GM19193 (cell line): ENCODE data around the gene RIC8B.
A peak's percentile ranks its signal among the peaks of the same experiment; 100 is the strongest.

Experiments
- POLR2A ChIP-seq: IDR thresholded peaks from 4 replicates; pipeline ENCODE4 v1.6.1; 2011; ENCODE audit not compliant: insufficient read depth, insufficient read length; ENCODE audit errors: extremely low read depth

Gene RIC8B

DNA sequence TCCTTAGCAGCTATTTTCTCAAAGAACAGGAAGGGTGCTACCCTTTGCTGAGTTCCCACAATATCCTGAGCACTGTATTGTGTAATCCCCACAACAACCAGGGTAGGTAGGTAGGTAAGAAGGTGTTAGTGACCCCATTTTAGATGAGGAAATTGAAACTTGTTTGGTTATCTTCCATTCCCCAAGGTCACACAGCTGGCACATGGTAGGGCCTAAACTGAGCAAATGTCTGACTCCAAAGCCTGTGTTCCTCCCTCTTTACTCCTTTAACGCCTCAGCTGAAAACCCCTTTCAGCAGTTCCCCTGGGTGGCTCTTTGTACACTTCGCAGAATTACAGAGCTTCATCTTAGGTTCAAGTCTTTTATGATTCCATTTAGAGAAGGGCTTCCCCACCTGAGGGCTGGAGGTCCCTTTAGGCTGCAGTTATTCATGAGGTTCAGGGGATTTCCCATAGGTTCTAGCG, 26.5 kb upstream of the RIC8B start:
- no peak for TF ChIP-seq POLR2A

DNA sequence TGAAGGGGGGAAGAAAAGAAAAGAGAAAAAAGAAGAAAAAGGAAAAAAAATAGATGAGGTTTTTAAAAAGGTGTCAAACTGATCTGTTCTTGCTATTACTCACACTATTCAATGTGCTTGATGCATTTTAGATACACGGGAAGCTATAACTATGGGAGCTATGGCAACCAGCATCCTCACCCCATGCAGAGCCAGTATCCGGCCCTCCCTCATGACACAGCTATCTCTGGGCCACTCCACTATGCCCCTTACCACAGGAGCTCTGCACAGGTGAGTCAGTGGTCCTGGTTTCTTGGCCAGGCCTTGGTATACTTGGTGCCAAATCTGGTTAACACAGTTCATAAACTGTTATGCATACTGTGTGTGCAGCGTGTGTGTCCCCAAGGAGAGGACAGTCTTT, 24.0 kb upstream of the RIC8B start:
- no peak for TF ChIP-seq POLR2A

DNA sequence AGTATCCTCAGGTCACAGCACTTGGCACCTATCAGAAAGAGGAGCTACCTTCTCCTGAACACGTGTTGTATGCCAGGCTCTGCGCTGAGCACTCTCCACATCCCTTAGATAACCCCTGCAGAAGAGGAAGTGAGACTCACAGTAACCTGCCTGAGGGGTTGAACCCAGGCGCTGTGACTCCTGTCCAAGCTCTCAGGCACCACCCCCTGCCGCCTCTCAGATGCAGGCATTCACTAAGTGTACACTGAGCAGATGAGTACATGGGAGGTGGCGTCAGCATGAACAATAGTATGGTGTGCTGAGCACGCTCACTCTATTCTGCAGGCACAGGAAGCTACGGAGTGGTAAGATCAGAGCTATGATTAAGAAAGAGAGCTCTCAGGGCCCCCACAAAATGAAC, 21.0 kb upstream of the RIC8B start:
- no peak for TF ChIP-seq POLR2A

DNA sequence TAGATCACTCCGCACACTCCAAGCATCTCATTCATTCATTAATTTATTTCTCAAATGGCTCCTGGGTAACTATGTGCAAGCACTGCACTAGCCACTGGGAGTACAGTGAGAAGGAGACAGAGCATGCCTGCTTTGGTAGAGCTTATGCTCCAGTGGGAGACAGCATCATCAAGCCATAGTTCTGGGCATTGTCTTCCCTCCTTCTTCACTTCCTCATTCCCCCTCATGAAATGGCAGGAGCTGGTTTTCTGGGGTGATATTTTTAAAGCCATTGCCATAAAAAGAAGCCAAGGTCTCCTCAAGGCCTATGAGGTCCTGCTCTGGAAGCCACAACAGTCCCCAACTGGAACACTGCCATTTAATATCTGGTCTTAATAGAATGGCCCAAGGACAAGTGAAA, 20.2 kb upstream of the RIC8B start:
- no peak for TF ChIP-seq POLR2A

DNA sequence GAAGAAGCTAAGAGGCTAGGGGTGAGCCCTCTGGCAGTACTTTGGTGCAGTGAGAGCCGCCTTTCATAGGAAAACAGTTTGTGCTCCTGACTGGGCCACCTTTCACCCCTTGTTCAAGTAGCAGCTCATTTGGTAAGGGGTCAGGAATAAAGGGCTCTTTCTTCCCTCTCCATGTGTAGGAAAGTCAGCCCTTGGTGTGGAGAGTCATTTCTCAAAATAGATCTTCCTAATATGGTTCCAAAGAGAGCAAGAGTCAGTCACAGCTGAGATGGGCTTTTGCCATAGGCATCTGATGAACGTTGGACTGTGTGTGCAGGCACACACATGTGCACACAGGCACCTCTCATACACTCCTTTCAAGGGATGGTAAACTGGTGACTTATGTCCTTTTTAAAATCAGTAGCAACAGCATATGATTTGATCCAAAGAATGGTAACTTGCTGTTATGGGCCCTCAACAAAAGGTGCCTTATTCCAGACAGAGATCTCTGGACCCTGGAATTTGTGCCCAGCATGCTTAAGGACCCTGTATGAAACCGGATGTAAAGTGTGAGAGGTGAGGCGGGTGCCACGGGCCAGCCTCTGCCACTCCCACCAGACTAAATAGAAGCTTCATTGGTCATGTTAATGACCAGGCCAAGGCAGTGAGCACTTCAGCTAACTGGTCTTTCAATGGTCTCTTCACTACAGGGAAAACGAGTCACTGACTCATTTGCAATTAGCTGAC, 16.7 kb upstream of the RIC8B start:
- no peak for TF ChIP-seq POLR2A

DNA sequence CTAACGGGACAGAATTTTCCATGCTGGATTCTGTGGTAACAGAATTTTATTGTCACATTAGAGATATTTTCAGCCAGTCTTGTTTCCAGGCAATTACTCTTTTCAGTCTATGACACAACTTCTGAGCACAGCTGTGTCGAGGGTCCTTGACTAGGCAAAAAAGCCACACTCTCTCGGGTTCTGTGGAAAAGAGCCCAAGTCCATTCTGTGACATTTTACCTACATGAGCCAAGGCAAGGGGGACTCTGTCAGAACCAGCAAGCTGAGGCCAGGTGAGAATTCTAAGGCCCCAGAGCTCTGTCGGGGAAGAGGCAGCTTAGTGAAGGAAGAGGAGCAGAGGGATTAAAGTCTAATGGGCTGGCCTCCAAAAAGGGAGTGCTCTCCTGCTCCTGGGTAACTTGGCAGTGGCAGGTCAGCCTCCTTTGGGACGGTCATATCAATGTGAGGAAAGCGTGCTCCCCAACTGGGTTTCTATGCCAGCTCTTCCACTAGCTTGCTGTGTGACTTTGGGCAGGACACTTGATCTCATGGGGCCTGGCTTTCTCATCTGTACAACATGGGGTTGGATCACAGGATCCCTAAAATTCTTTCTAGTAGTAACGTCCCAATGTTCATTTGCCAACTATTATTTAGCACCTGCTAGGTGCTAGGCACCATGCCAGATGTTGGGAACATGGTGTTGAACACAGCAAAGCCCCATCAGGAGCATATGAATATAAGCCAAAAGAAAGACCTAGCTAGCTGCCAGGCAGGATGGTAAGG, 16.0 kb upstream of the RIC8B start:
- TF ChIP-seq POLR2A = no peak

DNA sequence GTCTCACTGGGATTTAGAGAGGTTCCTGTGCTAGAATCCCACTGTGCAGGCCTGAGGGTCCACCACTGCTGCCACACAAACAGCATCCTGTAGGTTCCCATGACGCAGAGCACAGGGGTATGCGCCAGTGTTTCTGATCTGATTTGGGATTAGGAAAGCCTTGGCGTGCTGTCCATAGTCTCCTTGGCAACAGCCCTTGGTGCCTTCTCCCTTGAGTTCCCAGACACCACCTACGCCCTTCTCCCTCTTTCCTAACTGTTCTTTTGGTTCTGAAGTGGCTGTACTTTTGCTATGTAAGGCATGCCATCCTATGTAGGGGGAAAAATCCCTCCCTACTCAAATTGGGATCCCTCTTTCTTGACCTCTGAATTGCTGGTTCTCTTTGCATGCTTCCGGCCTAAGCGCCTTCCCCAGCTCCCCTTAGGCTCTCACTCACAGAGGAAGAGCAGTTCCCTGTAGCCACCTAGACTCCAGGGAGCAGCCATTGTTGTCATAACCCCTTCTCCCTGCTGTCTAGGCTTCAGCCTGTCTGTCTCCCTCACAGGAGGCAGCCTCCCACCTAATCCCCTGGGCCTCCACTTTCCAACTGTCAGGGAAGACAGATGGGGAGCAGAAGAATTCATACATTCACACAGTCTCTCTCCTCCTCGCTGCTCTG, 14.8 kb upstream of the RIC8B start:
- no peak for TF ChIP-seq POLR2A

DNA sequence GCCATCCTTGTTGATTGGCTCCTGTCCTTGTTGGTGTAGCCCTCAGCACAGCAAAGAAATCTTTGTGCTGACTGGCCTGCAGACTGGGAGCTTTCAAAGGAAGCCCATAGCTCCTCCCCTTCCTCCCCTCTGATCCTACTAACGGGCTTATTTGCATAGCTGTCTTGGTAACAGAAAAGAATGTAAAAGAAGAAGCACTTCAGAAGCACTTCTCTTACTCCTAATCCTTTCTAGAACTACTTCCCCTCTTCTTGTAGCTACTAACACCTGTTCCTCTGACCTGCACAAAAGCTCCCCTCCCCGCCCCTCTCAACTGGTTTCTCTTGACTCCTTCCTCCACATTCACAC, 14.3 kb upstream of the RIC8B start:
- TF ChIP-seq POLR2A = peak; percentile 75

DNA sequence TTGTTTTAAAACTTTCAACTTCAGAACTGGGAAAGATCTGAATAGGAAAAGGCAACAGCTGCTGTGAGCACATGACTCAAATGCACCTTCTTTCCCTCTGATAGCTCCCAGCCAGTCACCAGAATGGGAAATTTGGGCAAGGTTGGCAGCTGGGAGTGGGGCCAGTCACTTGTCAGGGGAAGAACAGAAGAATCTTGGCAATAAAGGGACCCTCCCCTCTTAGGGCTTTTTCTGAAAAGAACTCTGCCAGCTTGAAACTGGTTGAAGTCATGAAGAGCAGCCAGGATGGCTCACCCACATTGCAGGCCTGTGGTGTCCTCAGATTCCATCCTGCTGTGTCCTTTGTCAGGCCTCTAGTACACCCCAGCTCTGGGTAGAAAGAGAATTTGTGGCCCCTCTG, 10.3 kb upstream of the RIC8B start:
- no peak for TF ChIP-seq POLR2A

DNA sequence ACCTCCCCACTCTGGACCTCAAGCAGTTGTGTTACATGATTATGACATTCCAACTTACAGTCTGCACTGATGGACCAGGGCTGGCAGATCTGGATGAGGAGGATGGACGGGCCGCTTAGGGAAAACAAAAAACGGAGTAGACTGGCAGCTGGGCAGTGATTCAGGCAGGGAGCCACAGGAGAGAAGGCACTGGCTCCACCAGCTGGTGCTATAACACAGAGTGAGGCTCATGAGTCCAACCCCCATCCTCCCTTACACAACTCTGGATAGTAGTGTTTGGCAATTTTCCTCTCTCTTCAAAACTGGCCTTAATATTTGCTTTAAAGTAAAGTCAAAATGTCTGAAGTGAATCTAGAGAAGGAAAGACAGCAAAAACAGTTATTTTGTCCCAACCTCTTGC, 9.7 kb upstream of the RIC8B start:
- TF ChIP-seq POLR2A = no peak

DNA sequence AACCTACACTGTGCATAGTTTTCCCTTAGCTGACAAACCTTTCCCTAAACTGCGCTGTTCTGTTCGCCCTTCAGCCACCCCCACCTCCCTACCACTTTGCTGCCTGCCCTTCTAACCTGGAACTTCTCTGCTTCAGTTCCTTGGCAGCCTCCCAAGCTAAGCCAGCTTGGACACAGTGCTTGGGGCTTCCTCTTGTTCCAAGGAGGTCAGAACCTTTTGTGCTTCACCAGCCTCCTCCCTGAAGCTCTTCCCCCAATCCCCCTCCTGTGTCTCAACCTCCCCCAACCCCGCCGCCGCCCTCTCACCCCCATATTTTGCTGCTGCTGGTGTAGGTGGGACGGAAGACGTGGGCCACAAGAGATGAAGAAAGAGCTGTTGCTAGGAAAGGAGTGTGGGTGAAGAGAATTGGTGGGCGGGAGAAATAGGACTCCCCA, 8.1 kb upstream of the RIC8B start:
- TF ChIP-seq POLR2A = no peak

DNA sequence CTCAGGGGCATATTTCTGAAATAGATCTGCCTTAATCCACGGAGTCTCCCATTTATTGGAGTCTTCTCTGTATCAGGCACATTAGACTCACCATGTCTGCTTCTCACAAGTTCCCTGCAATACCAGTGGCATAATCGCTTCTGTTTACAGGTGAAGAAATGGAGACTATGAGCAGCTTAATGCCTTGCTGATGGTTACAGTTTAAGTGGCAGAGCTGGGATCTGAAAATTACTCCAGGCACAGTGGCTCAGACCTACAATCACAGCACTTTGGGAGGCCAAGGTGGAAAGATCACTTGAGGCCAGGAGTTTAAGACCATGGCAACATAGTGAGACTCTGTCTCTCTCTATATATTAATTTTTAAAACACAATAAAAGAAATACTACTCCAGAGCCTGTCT, 7.3 kb upstream of the RIC8B start:
- TF ChIP-seq POLR2A = no peak

DNA sequence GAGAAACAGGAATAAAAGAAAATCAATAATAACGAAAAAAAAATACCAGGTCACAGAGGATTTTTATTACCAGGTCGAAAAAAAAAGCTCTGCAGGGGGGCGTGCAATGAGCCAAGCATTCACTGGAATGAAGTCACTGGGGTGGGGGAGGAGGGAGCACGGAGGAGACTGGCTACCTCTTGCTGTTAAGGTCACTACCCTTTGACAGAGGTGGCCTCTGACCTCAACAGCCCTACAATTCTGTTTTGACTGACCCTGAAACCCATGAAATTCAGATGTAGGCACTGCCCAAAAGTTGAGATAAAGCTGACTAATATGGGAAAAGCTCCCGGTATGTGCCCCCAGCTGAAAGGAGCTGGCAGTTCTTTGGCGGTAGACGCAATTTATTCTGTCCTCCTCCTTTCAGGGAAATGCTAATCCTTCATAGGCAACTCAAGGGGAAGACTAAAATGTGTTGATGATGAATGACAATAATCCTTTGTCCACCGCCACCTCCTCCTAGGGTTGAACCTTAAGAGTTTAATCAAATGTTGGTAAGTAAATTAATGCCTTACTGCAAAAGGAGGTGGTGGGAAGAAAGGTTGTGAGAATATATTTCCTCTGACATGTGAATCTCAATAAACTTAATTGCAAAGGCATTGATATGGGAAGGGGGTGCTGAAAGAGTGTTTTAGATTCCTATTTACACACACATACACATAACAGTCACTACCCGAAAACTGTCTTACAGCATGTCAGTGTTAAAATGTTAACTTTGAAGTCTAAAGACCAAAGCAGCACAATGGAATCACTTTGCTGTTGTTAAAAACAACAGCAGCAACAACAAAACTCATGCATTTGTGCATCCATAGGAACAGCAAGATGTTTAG, 6.3 kb upstream of the RIC8B start:
- TF ChIP-seq POLR2A = no peak

DNA sequence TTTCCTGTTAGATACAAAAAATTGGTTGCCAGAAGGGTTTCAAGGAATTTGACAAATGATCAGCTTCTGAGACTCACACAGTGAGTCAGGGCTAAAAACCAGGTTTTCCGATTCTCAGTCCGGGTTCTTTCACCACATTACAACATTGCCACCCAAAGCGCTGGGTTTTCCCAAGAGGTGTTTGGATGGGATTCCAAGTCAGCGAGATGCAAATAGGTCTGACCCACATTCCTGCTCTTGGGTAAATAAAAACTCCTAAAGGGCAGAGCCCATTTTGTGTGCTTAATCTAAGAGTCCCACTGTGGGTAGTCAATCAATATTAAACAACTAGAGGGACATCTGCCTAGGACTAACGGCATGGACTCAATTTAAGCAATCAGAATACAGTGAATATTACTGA, 5.4 kb upstream of the RIC8B start:
- TF ChIP-seq POLR2A = no peak

DNA sequence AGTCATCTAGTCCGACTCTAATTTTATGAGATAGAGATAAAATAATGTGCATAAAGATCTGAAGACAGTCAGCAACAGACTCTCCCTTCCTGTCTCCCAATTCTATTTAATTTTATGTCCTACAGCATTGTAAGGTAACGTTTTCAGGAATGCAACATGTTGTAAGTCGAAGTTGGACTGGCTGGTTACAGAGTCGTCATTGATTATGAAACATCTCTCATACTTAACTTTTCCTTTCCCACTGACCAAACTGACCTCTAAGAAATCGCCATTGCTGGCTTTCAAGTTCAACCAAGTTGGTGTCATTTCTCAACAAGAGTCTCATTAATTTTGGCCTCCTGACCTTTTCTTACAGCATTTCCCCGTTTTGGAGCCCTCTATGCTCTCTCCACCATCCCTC, 4.9 kb upstream of the RIC8B start:
- no peak for TF ChIP-seq POLR2A
